IMR-90 (cell line): ENCODE data around the gene ADAMTS17. TPM values are rescaled to one million over a fixed set of nuclear protein-coding genes. Genes with fewer than 3 reads are reported as not detected.

Source experiments
- ATAC-seq: fragments of 200-7000 bp; cut with Tn5 transposase; 2 replicates; pipeline ENCODE4 v1.9.1; 2020; ENCODE audit warnings: low read depth, mild to moderate bottlenecking, moderate library complexity
- BruUV-seq: library from RNA; stranded (reverse); fragments of 400-500 nt; replicated peaks from 2 replicates; lab custom pipeline; 2021; lab: Mats Ljungman, UMichigan
- CTCF ChIA-PET: fragments of 300-600 bp; formaldehyde crosslinking; extraction: SDS; loops from one replicate; lab custom pipeline; 2021; ENCODE audit warnings: antibody characterized with exemption; lab: Yijun Ruan, JAX
- POLR2A ChIA-PET: fragments of 300-600 bp; sonication (Branson Sonifier 250); formaldehyde crosslinking; loops from one replicate; lab custom pipeline; 2022; ENCODE audit warnings: antibody characterized with exemption; ENCODE audit not compliant: unreplicated experiment; lab: Charles Lee
- DNase-seq: peaks from one replicate; pipeline ENCODE4 v3.0.0; 2013
- H2AFZ ChIP-seq: replicated peaks from 2 replicates; pipeline ENCODE3; 2013; ENCODE audit warnings: low read length, mild to moderate bottlenecking; ENCODE audit not compliant: poor library complexity
- H2AK5ac ChIP-seq: 2 replicates; pipeline ENCODE4 v1.6.1; 2013; ENCODE audit warnings: low read depth, low read length, inconsistent platforms
- H2AK9ac ChIP-seq: replicated peaks from 2 replicates; pipeline ENCODE3; 2013; ENCODE audit warnings: mild to moderate bottlenecking, low read depth, low read length, moderate library complexity; ENCODE audit not compliant: poor library complexity
- H2BK120ac ChIP-seq: 2 replicates; pipeline ENCODE4 v1.6.1; 2013; ENCODE audit warnings: low read depth, low read length, inconsistent platforms
- H2BK15ac ChIP-seq: 3 replicates; pipeline ENCODE4 v1.6.1; 2013; ENCODE audit warnings: low read depth, low read length, inconsistent platforms
- H2BK20ac ChIP-seq: 2 replicates; pipeline ENCODE4 v1.6.1; 2013; ENCODE audit warnings: low read depth, mild to moderate bottlenecking, inconsistent platforms, low read length, moderate library complexity
- H2BK5ac ChIP-seq: 2 replicates; pipeline ENCODE4 v1.6.1; 2013; ENCODE audit warnings: mild to moderate bottlenecking, low read depth, low read length, inconsistent platforms; ENCODE audit not compliant: poor library complexity, severe bottlenecking
- H3K14ac ChIP-seq: replicated peaks from 2 replicates; pipeline ENCODE4 v1.6.1; 2013; ENCODE audit warnings: low read depth, low read length, inconsistent platforms
- H3K18ac ChIP-seq: 2 replicates; pipeline ENCODE4 v1.6.1; 2013; ENCODE audit warnings: low read depth, low read length, control low read depth
- H3K23ac ChIP-seq: 2 replicates; pipeline ENCODE4 v1.6.1; 2013; ENCODE audit warnings: low read depth, low read length, inconsistent platforms
- H3K27ac ChIP-seq: 2 replicates; pipeline ENCODE4 v1.5.1; 2013; ENCODE audit warnings: mild to moderate bottlenecking, control low read depth, low read length; ENCODE audit not compliant: insufficient read depth
- H3K27me3 ChIP-seq: 2 replicates; pipeline ENCODE4 v1.6.1; 2013; ENCODE audit warnings: low read length; ENCODE audit not compliant: control insufficient read depth, insufficient read depth
- H3K36me3 ChIP-seq: 2 replicates; pipeline ENCODE4 v1.6.1; 2013; ENCODE audit warnings: low read length, mixed read lengths; ENCODE audit not compliant: control insufficient read depth, insufficient read depth
- H3K4ac ChIP-seq: 2 replicates; pipeline ENCODE4 v1.6.1; 2013; ENCODE audit warnings: low read depth, low read length, inconsistent platforms
- H3K4me1 ChIP-seq: 2 replicates; pipeline ENCODE4 v1.6.1; 2013; ENCODE audit warnings: low read length, mixed read lengths; ENCODE audit not compliant: control insufficient read depth, insufficient read depth
- H3K4me2 ChIP-seq: 2 replicates; pipeline ENCODE4 v1.6.1; 2013; ENCODE audit warnings: low read depth, mild to moderate bottlenecking, control low read depth, low read length, moderate library complexity
- H3K4me3 ChIP-seq: 2 replicates; pipeline ENCODE4 v1.5.1; 2013; ENCODE audit warnings: low read depth, mild to moderate bottlenecking, control low read depth, low read length, moderate library complexity; ENCODE audit not compliant: insufficient read depth
- H3K56ac ChIP-seq: 2 replicates; pipeline ENCODE4 v1.6.1; 2013; ENCODE audit warnings: low read length, inconsistent platforms; ENCODE audit not compliant: insufficient read depth; ENCODE audit errors: extremely low read depth
- H3K79me1 ChIP-seq, 2 experiments: 2 replicates each; pipeline ENCODE4 v1.6.1; 2013; ENCODE audit warnings: low read length in 2 of 2, inconsistent platforms in 1 of 2, low read depth in 1 of 2
- H3K9ac ChIP-seq: 2 replicates; pipeline ENCODE4 v1.6.1; 2013; ENCODE audit warnings: low read depth, low read length, control low read depth
- H3K9me1 ChIP-seq: 2 replicates; pipeline ENCODE4 v1.6.1; 2013; ENCODE audit warnings: low read length, inconsistent platforms; ENCODE audit not compliant: insufficient read depth
- H3K9me3 ChIP-seq: 2 replicates; pipeline ENCODE4 v1.6.1; 2013; ENCODE audit warnings: low read length; ENCODE audit not compliant: control insufficient read depth, insufficient read depth
- H4K20me1 ChIP-seq: 2 replicates; pipeline ENCODE4 v1.6.1; 2013; ENCODE audit warnings: low read length, inconsistent platforms; ENCODE audit not compliant: insufficient read depth
- H4K5ac ChIP-seq: 2 replicates; pipeline ENCODE4 v1.6.1; 2013; ENCODE audit warnings: mild to moderate bottlenecking, low read depth, low read length, control low read depth
- H4K8ac ChIP-seq, 2 experiments: 2 replicates each; pipeline ENCODE4 v1.6.1; 2013; ENCODE audit warnings: low read depth in 2 of 2, low read length in 2 of 2, control low read depth in 1 of 2, inconsistent platforms in 1 of 2
- H4K91ac ChIP-seq: 2 replicates; pipeline ENCODE4 v1.6.1; 2013; ENCODE audit warnings: low read depth, low read length, inconsistent platforms; ENCODE audit not compliant: insufficient read depth
- BHLHE40 ChIP-seq: fragments of 150-350 bp; IDR thresholded peaks from 2 replicates; pipeline ENCODE4 v1.6.1; 2016; ENCODE audit warnings: mild to moderate bottlenecking, low read depth, low read length
- CEBPB ChIP-seq: IDR thresholded peaks from 2 replicates; pipeline ENCODE4 v1.6.1; 2012; ENCODE audit warnings: low read depth, low read length, improper control_type of control experiment
- CHD1 ChIP-seq: IDR thresholded peaks from 2 replicates; pipeline ENCODE4 v1.6.1; 2012; ENCODE audit warnings: low read depth, low read length, improper control_type of control experiment
- CTCF ChIP-seq: conservative IDR thresholded peaks from 2 replicates; pipeline ENCODE4 v1.5.1; 2012; ENCODE audit warnings: mild to moderate bottlenecking, low read depth, low read length, improper control_type of control experiment
- ELK1 ChIP-seq: fragments of 150-350 bp; IDR thresholded peaks from 2 replicates; pipeline ENCODE4 v1.6.1; 2016; ENCODE audit warnings: low read depth, mild to moderate bottlenecking, low read length, moderate library complexity, borderline replicate concordance
- FOS ChIP-seq: fragments of 150-350 bp; IDR thresholded peaks from 2 replicates; pipeline ENCODE4 v1.6.1; 2016; ENCODE audit warnings: low read depth, low read length
- MAFK ChIP-seq: IDR thresholded peaks from 2 replicates; pipeline ENCODE4 v1.6.1; 2012; ENCODE audit warnings: low read depth, low read length, improper control_type of control experiment
- MAZ ChIP-seq: IDR thresholded peaks from 2 replicates; pipeline ENCODE4 v1.6.1; 2012; ENCODE audit warnings: low read depth, mild to moderate bottlenecking, low read length, improper control_type of control experiment, moderate library complexity, borderline replicate concordance
- MXI1 ChIP-seq: IDR thresholded peaks from 2 replicates; pipeline ENCODE4 v1.6.1; 2012; ENCODE audit warnings: low read depth, mild to moderate bottlenecking, low read length, moderate library complexity, borderline replicate concordance
- NFE2L2 ChIP-seq: fragments of 150-350 bp; IDR thresholded peaks from 2 replicates; pipeline ENCODE4 v1.6.1; 2016; ENCODE audit warnings: low read depth, mild to moderate bottlenecking, low read length
- POLR2A ChIP-seq: IDR thresholded peaks from 2 replicates; pipeline ENCODE4 v1.6.1; 2012; ENCODE audit warnings: mild to moderate bottlenecking, low read depth, low read length
- RAD21 ChIP-seq: IDR thresholded peaks from 2 replicates; pipeline ENCODE4 v1.6.1; 2012; ENCODE audit warnings: low read length, improper control_type of control experiment
- RCOR1 ChIP-seq: IDR thresholded peaks from 2 replicates; pipeline ENCODE4 v1.6.1; 2012; ENCODE audit warnings: mild to moderate bottlenecking, low read length, improper control_type of control experiment; ENCODE audit not compliant: insufficient replicate concordance
- RFX5 ChIP-seq: IDR thresholded peaks from 2 replicates; pipeline ENCODE4 v1.8.0; 2012; ENCODE audit warnings: low read depth, mild to moderate bottlenecking, low read length, moderate library complexity
- SMC3 ChIP-seq: fragments of 150-350 bp; IDR thresholded peaks from 2 replicates; pipeline ENCODE4 v1.6.1; 2016; ENCODE audit warnings: low read depth, mild to moderate bottlenecking, antibody characterized with exemption, low read length, moderate library complexity
- USF2 ChIP-seq: fragments of 150-350 bp; IDR thresholded peaks from 2 replicates; pipeline ENCODE4 v1.6.1; 2017; ENCODE audit warnings: mild to moderate bottlenecking, antibody characterized with exemption, low read length, low read depth
- WGBS, 2 experiments: methylation state at CpG; one replicate each; pipeline versions ENCODE4 v1.1.5 to v1.1.7; 2013; ENCODE audit warnings: missing lambda C conversion rate in 2 of 2; ENCODE audit not compliant: insufficient read length in 1 of 2; ENCODE audit errors: extremely low coverage in 2 of 2; 5-methylcytosine and 5-hydroxymethylcytosine counted together
- dilution Hi-C: fragments of 300-500 bp; cut with HindIII; formaldehyde crosslinking; loops from one replicate; pipeline ENCODE4 v1.14.3; 2018; ENCODE audit warnings: low sequenced_read_pairs; ENCODE audit not compliant: unreplicated experiment
- in situ Hi-C: fragments of 300-500 bp; cut with MboI; formaldehyde crosslinking; loops from 3 replicates; pipeline ENCODE4 v1.14.3; 2019; ENCODE audit warnings: low sequenced_read_pairs, inconsistent platforms, mixed read lengths
- intact Hi-C: fragments of 100-400 bp; cut with micrococcal nuclease; formaldehyde crosslinking; loops from 2 replicates; pipeline ENCODE4 v1.10.0; 2022
- polyA plus RNA-seq, 3 experiments: library from polyadenylated mRNA; depleted of rRNA; stranded (reverse); fragments of >200 nt; gene quantifications; 2 replicates each; pipeline ENCODE4 v1.2.3, GENCODE V29; 2012; ENCODE audit warnings: low replicate concordance in 1 of 3
- total RNA-seq: library from RNA; depleted of rRNA; stranded (reverse); fragments of >200 nt; gene quantifications from 2 replicates; pipeline ENCODE4 v1.2.3, GENCODE V29; 2012

The ADAMTS17 gene
- total and polyA plus RNA-seq, 2 of the 4 experiments (the other 2 are of a cell fraction): 0.03 TPM; not detected in 1

GRCh38 chr15:100266166-100266565, 75.6 kb downstream of the ADAMTS17 start:
- ChIA-PET CTCF (no interaction called here), POLR2A (no interaction called here)
- Histone ChIP-seq H3K56ac (no peak overlapping the region), H3K27ac (no peak overlapping the region), H3K9ac (no peak overlapping the region), H2BK120ac (no peak overlapping the region), H3K9me1 (no peaks in the 10 kb centered on the region), H3K4me1 (no peaks in the 10 kb centered on the region), H2AK5ac (no peak overlapping the region), H4K8ac (no peak overlapping the region), H4K91ac (no peak overlapping the region), H3K79me1 (no peaks in the 10 kb centered on the region), H3K4me3 (no peak overlapping the region), H2BK20ac (no peak overlapping the region), H2BK15ac (no peak overlapping the region), H3K23ac (no peak overlapping the region), H2AK9ac (no peak overlapping the region), H3K18ac (no peak overlapping the region), H3K4ac (no peak overlapping the region), H3K27me3 (no peaks in the 10 kb centered on the region), H2BK5ac (no peak overlapping the region), H3K4me2 (no peak overlapping the region), H3K14ac (no peak overlapping the region), H4K5ac (no peak overlapping the region), H3K36me3 (no peaks in the 10 kb centered on the region), H3K9me3 (peaks cover 34% of the 10 kb centered on the region), H2AFZ (no peak overlapping the region), H4K20me1 (no peaks in the 10 kb centered on the region)
- in situ Hi-C loops: no loop called here
- DNase-seq: no peak
- no peak for TF ChIP-seq CEBPB
- TF ChIP-seq BHLHE40: no peak
- TF ChIP-seq CHD1: no peak
- no peak for TF ChIP-seq SMC3
- no peak for TF ChIP-seq MAFK
- no peak for TF ChIP-seq POLR2A
- no peak for TF ChIP-seq NFE2L2
- TF ChIP-seq RCOR1: no peak
- TF ChIP-seq USF2: no peak
- no peak for TF ChIP-seq MAZ
- no peak for TF ChIP-seq CTCF
- no peak for TF ChIP-seq RFX5
- TF ChIP-seq FOS: no peak
- TF ChIP-seq MXI1: no peak
- no peak for TF ChIP-seq RAD21
- TF ChIP-seq ELK1: no peak
- intact Hi-C loops: no loop called here
- no peak for ATAC-seq
- dilution Hi-C loops: no loop called here
- WGBS, 2 experiments: 31% methylated on average over 5 of the region's 10 CpGs; no CpG with 5 or more reads in 1 of the 2 experiments
- BruUV-seq: no TSS peak
